Bronchial epithelial cell (primary cell): ENCODE data around the gene CLSTN2. TPM values are rescaled to one million over a fixed set of nuclear protein-coding genes. Genes with fewer than 3 reads are reported as not detected.

ENCODE experiments used
- DNase-seq: peaks from one replicate; pipeline ENCODE4 v3.0.0-alpha.2; 2010; ENCODE audit warnings: low read depth
- FAIRE-seq: peaks from 2 replicates; lab custom pipeline; 2011; peaks lifted over from hg19 to GRCh38; lab: Jason Lieb, UNC
- H3K27me3 ChIP-seq: 2 replicates; pipeline ENCODE4 v1.5.1; 2011; ENCODE audit warnings: low read length; ENCODE audit not compliant: control insufficient read depth, insufficient read depth
- H3K36me3 ChIP-seq: 2 replicates; pipeline ENCODE4 v1.5.1; 2011; ENCODE audit warnings: low read length; ENCODE audit not compliant: control insufficient read depth, insufficient read depth
- H3K4me3 ChIP-seq: 2 replicates; pipeline ENCODE4 v1.5.1; 2011; ENCODE audit warnings: mild to moderate bottlenecking, low read depth, low read length, control low read depth
- total RNA-seq: library from RNA; depleted of rRNA; stranded (reverse); fragments of >200 nt; gene quantifications from 2 replicates; pipeline ENCODE4 v1.2.1, GENCODE V29; 2014
- TF ChIP-seq, protein P1 (sequence below): IDR thresholded peaks from 2 replicates; pipeline ENCODE4 v1.5.1; 2011; ENCODE audit warnings: mild to moderate bottlenecking, moderate library complexity, low read length, control low read depth, inconsistent platforms; ENCODE audit not compliant: insufficient read depth, severe bottlenecking

The CLSTN2 gene
- total RNA-seq, 1 donor from 2014 or later, result 0.26 TPM

DNA sequence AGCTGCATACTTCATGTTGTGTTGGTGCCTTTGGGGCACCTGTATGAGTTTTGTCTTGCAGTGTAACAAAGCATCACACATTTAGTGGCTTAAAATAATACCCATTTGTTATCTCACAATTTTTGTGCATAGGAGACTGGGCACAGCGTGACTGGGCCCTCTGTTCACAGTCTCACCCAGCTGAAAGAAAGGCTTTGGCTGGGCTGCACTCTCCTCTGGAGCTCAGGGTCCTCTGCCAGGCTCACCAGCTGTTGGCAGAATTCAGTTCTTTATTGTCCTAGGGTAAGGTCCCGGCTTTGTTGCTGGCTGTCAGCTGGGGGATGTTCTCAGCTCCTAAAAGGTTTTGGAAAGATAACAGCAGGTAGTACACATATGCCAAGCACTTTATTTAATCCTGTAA, 263.3 kb downstream of the CLSTN2 start:
- TF ChIP-seq, protein P1, sequence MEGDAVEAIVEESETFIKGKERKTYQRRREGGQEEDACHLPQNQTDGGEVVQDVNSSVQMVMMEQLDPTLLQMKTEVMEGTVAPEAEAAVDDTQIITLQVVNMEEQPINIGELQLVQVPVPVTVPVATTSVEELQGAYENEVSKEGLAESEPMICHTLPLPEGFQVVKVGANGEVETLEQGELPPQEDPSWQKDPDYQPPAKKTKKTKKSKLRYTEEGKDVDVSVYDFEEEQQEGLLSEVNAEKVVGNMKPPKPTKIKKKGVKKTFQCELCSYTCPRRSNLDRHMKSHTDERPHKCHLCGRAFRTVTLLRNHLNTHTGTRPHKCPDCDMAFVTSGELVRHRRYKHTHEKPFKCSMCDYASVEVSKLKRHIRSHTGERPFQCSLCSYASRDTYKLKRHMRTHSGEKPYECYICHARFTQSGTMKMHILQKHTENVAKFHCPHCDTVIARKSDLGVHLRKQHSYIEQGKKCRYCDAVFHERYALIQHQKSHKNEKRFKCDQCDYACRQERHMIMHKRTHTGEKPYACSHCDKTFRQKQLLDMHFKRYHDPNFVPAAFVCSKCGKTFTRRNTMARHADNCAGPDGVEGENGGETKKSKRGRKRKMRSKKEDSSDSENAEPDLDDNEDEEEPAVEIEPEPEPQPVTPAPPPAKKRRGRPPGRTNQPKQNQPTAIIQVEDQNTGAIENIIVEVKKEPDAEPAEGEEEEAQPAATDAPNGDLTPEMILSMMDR, result no peak
- H3K27me3 ChIP-seq, result no peaks in the 10 kb centered on the region
- FAIRE-seq (no peak), DNase-seq (no peak)
- H3K36me3 ChIP-seq, result no peaks in the 10 kb centered on the region
- H3K4me3 ChIP-seq, result no peak overlapping the region

DNA sequence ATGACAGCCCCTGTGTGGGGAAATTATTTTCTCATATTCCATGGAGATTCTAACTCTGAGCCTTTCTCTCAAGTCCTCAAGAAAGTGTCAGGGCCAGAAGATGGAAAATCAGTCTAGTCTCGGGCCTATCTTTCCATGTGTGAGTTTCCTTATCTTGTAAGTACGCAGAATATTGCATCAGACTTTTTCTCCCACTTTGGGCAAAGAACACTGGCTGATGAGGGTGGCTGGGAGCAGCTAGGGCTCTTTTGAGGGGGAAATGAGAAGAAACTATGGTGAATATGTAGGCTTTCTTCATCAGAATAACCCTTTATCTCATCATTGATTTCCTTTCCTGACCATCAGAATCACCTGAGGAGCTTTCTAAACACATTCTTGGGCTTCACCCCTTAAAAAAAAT, 264.0 kb downstream of the CLSTN2 start:
- DNase-seq (no peak), FAIRE-seq (no peak)
- TF ChIP-seq, protein P1, result no peak
- no peaks in the 10 kb centered on the region for H3K27me3 ChIP-seq
- no peak overlapping the region for H3K4me3 ChIP-seq
- H3K36me3 ChIP-seq, result no peaks in the 10 kb centered on the region

DNA sequence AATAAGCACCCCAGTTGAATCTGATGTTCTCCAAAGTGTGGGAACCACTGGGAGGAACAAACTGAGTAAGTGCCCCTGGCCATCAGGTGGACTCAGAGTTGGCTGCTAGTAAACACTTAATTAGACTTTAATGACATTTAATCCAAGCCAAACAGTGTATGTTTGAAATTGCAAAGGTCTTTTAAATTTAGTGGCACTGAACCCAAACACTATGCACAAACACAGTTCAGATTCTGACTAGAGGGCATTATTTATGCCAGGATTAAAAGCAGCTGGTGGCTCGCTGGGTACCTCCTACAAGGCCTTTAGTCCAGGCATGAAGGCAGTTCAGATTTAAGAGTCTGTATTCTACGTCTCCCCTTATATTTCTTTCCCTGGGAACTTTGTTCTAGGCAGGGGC, 264.8 kb downstream of the CLSTN2 start:
- Histone ChIP-seq H3K27me3 (no peaks in the 10 kb centered on the region), H3K4me3 (no peak overlapping the region), H3K36me3 (no peaks in the 10 kb centered on the region)
- no peak for FAIRE-seq
- TF ChIP-seq, protein P1, result no peak
- DNase-seq, result no peak

DNA sequence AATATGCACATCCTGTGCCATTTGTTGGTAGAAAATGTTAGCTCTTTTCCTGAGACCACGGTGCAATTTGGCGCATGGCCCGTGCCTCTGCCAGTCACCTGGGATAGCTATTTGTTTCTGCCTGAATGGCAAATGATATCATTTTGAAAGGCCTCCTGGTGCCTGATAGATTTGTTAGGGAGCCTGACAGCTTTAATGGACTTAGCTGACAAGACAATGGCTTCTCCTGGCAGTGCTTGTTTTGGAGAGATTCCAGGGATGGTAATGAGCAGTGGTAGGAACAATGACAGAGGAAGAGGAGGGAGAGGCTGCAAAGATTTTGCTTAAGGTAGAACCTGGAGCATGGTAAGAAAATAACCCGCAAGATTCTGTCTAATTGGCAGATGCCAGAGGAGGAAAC, 268.5 kb downstream of the CLSTN2 start:
- no peak for DNase-seq
- TF ChIP-seq, protein P1, result no peak
- FAIRE-seq, result no peak
- Histone ChIP-seq H3K36me3 (no peaks in the 10 kb centered on the region), H3K27me3 (no peaks in the 10 kb centered on the region), H3K4me3 (no peak overlapping the region)

DNA sequence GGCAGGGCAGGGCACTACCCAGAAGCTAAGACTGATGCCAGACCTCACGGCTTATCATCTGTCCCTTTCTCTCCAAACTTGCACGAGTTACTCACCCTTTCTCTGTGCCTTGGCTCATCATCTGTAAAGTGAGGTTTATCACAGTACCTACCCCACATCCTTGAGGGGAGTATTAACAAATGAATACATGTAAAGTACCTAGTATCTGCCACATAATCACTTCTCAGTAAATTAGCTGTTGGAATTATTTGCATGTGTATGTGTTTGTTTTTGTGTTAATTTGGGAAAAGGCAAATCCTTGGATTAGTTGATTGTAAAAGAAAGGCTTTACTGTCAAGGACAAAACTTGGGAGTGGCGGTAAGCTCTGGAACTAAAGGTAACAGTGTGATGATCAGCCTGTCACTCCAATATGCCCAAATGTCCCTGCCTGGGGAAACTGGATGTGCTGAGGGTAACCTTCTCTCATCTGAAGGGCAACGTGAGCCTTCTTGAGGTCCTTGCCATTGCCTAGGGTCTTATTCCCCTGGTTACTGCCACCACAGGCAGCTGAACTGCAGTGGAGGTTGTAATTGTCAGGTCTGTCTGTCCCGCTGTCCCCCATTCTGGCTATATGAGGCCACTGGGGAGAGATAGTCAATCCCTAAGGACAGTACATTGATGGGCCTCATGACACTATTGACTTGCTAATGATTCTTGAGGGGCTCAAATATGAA, 269.4 kb downstream of the CLSTN2 start:
- no peak for FAIRE-seq
- DNase-seq, result no peak
- TF ChIP-seq, protein P1, result no peak

DNA sequence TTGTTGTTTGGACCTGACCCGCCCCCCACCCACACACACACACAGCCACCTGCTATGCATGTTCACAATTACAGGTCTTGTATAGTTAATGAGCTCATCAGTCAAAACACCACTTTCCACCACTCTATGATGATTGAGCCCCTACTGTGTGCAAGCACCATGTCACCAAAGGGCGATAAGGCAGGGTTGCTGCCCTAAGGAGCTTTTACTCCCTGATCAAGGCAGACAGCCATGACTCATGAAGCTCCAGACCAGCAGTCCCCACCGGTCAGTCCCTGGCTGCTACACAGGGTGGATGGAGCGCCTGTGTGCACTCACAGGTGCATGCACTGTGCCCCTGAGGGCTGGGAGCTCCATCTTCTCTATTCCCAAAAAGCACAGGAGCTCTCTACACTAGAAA, 270.6 kb downstream of the CLSTN2 start:
- H3K27me3 ChIP-seq, result no peaks in the 10 kb centered on the region
- DNase-seq, result no peak

More for the DNA sequence above, 269.4 kb downstream of the CLSTN2 start:
- no peaks in the 10 kb centered on the region for H3K36me3 ChIP-seq
- H3K4me3 ChIP-seq, result no peak overlapping the region
- H3K27me3 ChIP-seq, result no peaks in the 10 kb centered on the region

More for the DNA sequence above, 270.6 kb downstream of the CLSTN2 start:
- Histone ChIP-seq H3K4me3 (no peak overlapping the region), H3K36me3 (no peaks in the 10 kb centered on the region)
- FAIRE-seq, result no peak
- TF ChIP-seq, protein P1, result no peak
